ENCODE measurements around the gene A3GALT2. TPM values are rescaled to one million over a fixed set of nuclear protein-coding genes. Genes with fewer than 3 reads are reported as not detected.

A3GALT2 gene
- total RNA-seq, 4 donors from 2014 or later, result 0.89 TPM; not detected in 3

GRCh38 chr1:33367485-33368405 lies 46.8 kb upstream of the A3GALT2 start:
- no peaks in the 10 kb centered on the region for H3K9me3 ChIP-seq
- no peak overlapping the region for H3K27ac ChIP-seq
- peaks cover 35 to 36% of the 10 kb centered on the region in 2 donors for H3K4me1 ChIP-seq
- no peak overlapping the region for H3K4me3 ChIP-seq (replicated peaks in 1 of 3)
- no peaks in the 10 kb centered on the region for H3K36me3 ChIP-seq
- 45 to 69% methylated on average over 11 to 20 of the region's 23 CpGs for WGBS, 2 donors
- intact Hi-C loops (cut with DNase I), result loop anchor here (2.0 to 5.0 kb wide), 2 partner anchors 71 to 100 kb away; no protein-coding TSS in a partner anchor
- no peak for TF ChIP-seq POLR2A (IDR thresholded peaks at IDR 0.05)
- TF ChIP-seq, protein P1, sequence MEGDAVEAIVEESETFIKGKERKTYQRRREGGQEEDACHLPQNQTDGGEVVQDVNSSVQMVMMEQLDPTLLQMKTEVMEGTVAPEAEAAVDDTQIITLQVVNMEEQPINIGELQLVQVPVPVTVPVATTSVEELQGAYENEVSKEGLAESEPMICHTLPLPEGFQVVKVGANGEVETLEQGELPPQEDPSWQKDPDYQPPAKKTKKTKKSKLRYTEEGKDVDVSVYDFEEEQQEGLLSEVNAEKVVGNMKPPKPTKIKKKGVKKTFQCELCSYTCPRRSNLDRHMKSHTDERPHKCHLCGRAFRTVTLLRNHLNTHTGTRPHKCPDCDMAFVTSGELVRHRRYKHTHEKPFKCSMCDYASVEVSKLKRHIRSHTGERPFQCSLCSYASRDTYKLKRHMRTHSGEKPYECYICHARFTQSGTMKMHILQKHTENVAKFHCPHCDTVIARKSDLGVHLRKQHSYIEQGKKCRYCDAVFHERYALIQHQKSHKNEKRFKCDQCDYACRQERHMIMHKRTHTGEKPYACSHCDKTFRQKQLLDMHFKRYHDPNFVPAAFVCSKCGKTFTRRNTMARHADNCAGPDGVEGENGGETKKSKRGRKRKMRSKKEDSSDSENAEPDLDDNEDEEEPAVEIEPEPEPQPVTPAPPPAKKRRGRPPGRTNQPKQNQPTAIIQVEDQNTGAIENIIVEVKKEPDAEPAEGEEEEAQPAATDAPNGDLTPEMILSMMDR (IDR thresholded peaks at IDR 0.05), result peak; percentile 95 to 98 (median 96)
- peak; percentile 86 to 91 for DNase-seq
- H3K27me3 ChIP-seq, result no peaks in the 10 kb centered on the region

- no peak for DNase-seq
- intact Hi-C loops (cut with DNase I), result loop anchor here (5.0 kb wide), 1 partner anchor 100 kb away; no protein-coding TSS in a partner anchor
- Histone ChIP-seq H3K4me1 (peaks cover 39 to 44% of the 10 kb centered on the region in 2 donors), H3K27ac (no peak overlapping the region), H3K36me3 (no peaks in the 10 kb centered on the region), H3K27me3 (no peaks in the 10 kb centered on the region), H3K4me3 (replicated peaks in 1 of 3) (no peak overlapping the region), H3K9me3 (no peaks in the 10 kb centered on the region)
- TF ChIP-seq, protein P1 (IDR thresholded peaks at IDR 0.05), result no peak
- no peak for TF ChIP-seq POLR2A (IDR thresholded peaks at IDR 0.05)
- WGBS, 2 donors, result 83 to 84% methylated on average over 14 of the region's 14 CpGs
These were observed 46.0 kb upstream of the A3GALT2 start for GRCh38 chr1:33366762-33367484.

- TF ChIP-seq, protein P1 (IDR thresholded peaks at IDR 0.05), result no peak
- TF ChIP-seq POLR2A (IDR thresholded peaks at IDR 0.05), result no peak
- Histone ChIP-seq H3K27ac (peak overlapping the region; percentile 83 to 85 (median 85)), H3K4me1 (peaks cover 39 to 51% of the 10 kb centered on the region in 2 donors), H3K4me3 (replicated peaks in 1 of 3) (no peak overlapping the region), H3K9me3 (no peaks in the 10 kb centered on the region), H3K27me3 (no peaks in the 10 kb centered on the region), H3K36me3 (no peaks in the 10 kb centered on the region)
- intact Hi-C loops (cut with DNase I), result loop anchor here (5.0 kb wide), 1 partner anchor 102 kb away; no protein-coding TSS in a partner anchor
- peak; percentile 60 to 65 for DNase-seq
- WGBS, 2 donors, result 25 to 39% methylated on average over 9 of the region's 9 CpGs
These were observed 44.7 kb upstream of the A3GALT2 start for GRCh38 chr1:33365560-33365997.

DNA sequence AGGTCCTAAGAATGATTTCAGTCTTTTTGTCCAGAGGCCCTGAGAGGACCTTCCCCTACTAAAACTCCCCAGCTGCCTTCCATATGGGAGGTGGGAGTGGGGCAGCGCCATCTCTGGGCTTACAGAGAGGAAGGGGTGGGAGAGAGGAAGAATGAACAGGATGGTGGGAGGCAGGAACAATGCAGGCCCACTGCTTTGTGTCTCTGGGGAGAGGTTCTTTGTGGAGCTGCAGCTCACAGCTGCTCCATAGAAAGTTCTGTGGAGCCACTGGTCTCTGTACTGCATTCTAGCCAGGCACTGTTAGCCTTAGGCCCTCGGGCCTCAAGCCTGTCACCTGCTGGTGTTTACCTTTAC lies 43.6 kb upstream of the A3GALT2 start:
- DNase-seq, result no peak
- Histone ChIP-seq H3K36me3 (no peaks in the 10 kb centered on the region), H3K9me3 (no peaks in the 10 kb centered on the region), H3K27ac (peak overlapping the region; percentile 83 to 85 (median 85)), H3K4me1 (peaks cover 39 to 58% of the 10 kb centered on the region in 2 donors), H3K4me3 (replicated peaks in 1 of 3) (no peak overlapping the region), H3K27me3 (no peaks in the 10 kb centered on the region)
- intact Hi-C loops (cut with DNase I), result no loop called here
- WGBS, 2 donors, result 13 to 31% methylated on average over 2 of the region's 2 CpGs
- no peak for TF ChIP-seq POLR2A (IDR thresholded peaks at IDR 0.05)
- TF ChIP-seq, protein P1 (IDR thresholded peaks at IDR 0.05), result peak in 1 of 6 experiments; percentile 3

Data from thyroid gland (tissue), 4 donors.